Non-pigmented ciliary epithelial cell (primary cell): ENCODE results near the gene CDK5.
"Not testable (repeated sequence)": the region's sequence is repeated elsewhere in the genome, so short reads cannot be mapped to it uniquely, and the experiment has no call there.

ENCODE experiments used
- DNase-seq: peaks from one replicate; pipeline ENCODE4 v3.0.0-alpha.2; 2010; ENCODE audit warnings: low read depth

The CDK5 gene

GRCh38 chr7:151013733-151014497 lies 43.8 kb downstream of the CDK5 start:
- no peak for DNase-seq

- DNase-seq = no peak
Observed at GRCh38 chr7:151013356-151013732, 44.4 kb downstream of the CDK5 start.

GRCh38 chr7:151012911-151013347 lies 44.8 kb downstream of the CDK5 start:
- DNase-seq = no peak

- DNase-seq = no peak
Observed at GRCh38 chr7:151012031-151012692, 45.5 kb downstream of the CDK5 start.

- DNase-seq = not testable (repeated sequence)
Observed at GRCh38 chr7:151011616-151012015, 46.1 kb downstream of the CDK5 start.

- no peak for DNase-seq
Observed at GRCh38 chr7:151011097-151011409, 46.6 kb downstream of the CDK5 start.

- no peak for DNase-seq
Observed at GRCh38 chr7:151010307-151011096, 47.2 kb downstream of the CDK5 start.

- no peak for DNase-seq
Observed at GRCh38 chr7:151010037-151010306, 47.7 kb downstream of the CDK5 start.

- no peak for DNase-seq
Observed at GRCh38 chr7:151009327-151010036, 48.2 kb downstream of the CDK5 start.

- DNase-seq = no peak
Observed at GRCh38 chr7:151008511-151009323, 49.0 kb downstream of the CDK5 start.

- DNase-seq = no peak
Observed at GRCh38 chr7:151008143-151008510, 49.6 kb downstream of the CDK5 start.

GRCh38 chr7:151007469-151007898 lies 50.2 kb downstream of the CDK5 start:
- DNase-seq = no peak

GRCh38 chr7:151006590-151007300 lies 51.0 kb downstream of the CDK5 start:
- no peak for DNase-seq

- DNase-seq = no peak
Observed at GRCh38 chr7:151005566-151005965, 52.1 kb downstream of the CDK5 start.
